IMR-90 (cell line): ENCODE results near the gene DPP8. TPM values are rescaled to one million over a fixed set of nuclear protein-coding genes. Genes with fewer than 3 reads are reported as not detected.

Experiments used
- ATAC-seq: fragments of 200-7000 bp; cut with Tn5 transposase; 2 replicates; pipeline ENCODE4 v1.9.1; 2020; ENCODE audit warnings: low read depth, mild to moderate bottlenecking, moderate library complexity
- BruUV-seq: library from RNA; stranded (reverse); fragments of 400-500 nt; replicated peaks from 2 replicates; lab custom pipeline; 2021; lab: Mats Ljungman, UMichigan
- CTCF ChIA-PET: fragments of 300-600 bp; formaldehyde crosslinking; extraction: SDS; loops from one replicate; lab custom pipeline; 2021; ENCODE audit warnings: antibody characterized with exemption; lab: Yijun Ruan, JAX
- POLR2A ChIA-PET: fragments of 300-600 bp; sonication (Branson Sonifier 250); formaldehyde crosslinking; loops from one replicate; lab custom pipeline; 2022; ENCODE audit warnings: antibody characterized with exemption; ENCODE audit not compliant: unreplicated experiment; lab: Charles Lee
- DNase-seq: peaks from one replicate; pipeline ENCODE4 v3.0.0; 2013
- H2AFZ ChIP-seq: replicated peaks from 2 replicates; pipeline ENCODE3; 2013; ENCODE audit warnings: low read length, mild to moderate bottlenecking; ENCODE audit not compliant: poor library complexity
- H2AK5ac ChIP-seq: 2 replicates; pipeline ENCODE4 v1.6.1; 2013; ENCODE audit warnings: low read depth, low read length, inconsistent platforms
- H2AK9ac ChIP-seq: replicated peaks from 2 replicates; pipeline ENCODE3; 2013; ENCODE audit warnings: mild to moderate bottlenecking, low read depth, low read length, moderate library complexity; ENCODE audit not compliant: poor library complexity
- H2BK120ac ChIP-seq: 2 replicates; pipeline ENCODE4 v1.6.1; 2013; ENCODE audit warnings: low read depth, low read length, inconsistent platforms
- H2BK15ac ChIP-seq: 3 replicates; pipeline ENCODE4 v1.6.1; 2013; ENCODE audit warnings: low read depth, low read length, inconsistent platforms
- H2BK20ac ChIP-seq: 2 replicates; pipeline ENCODE4 v1.6.1; 2013; ENCODE audit warnings: low read depth, mild to moderate bottlenecking, inconsistent platforms, low read length, moderate library complexity
- H2BK5ac ChIP-seq: 2 replicates; pipeline ENCODE4 v1.6.1; 2013; ENCODE audit warnings: mild to moderate bottlenecking, low read depth, low read length, inconsistent platforms; ENCODE audit not compliant: poor library complexity, severe bottlenecking
- H3K14ac ChIP-seq: replicated peaks from 2 replicates; pipeline ENCODE4 v1.6.1; 2013; ENCODE audit warnings: low read depth, low read length, inconsistent platforms
- H3K18ac ChIP-seq: 2 replicates; pipeline ENCODE4 v1.6.1; 2013; ENCODE audit warnings: low read depth, low read length, control low read depth
- H3K23ac ChIP-seq: 2 replicates; pipeline ENCODE4 v1.6.1; 2013; ENCODE audit warnings: low read depth, low read length, inconsistent platforms
- H3K27ac ChIP-seq: 2 replicates; pipeline ENCODE4 v1.5.1; 2013; ENCODE audit warnings: mild to moderate bottlenecking, control low read depth, low read length; ENCODE audit not compliant: insufficient read depth
- H3K27me3 ChIP-seq: 2 replicates; pipeline ENCODE4 v1.6.1; 2013; ENCODE audit warnings: low read length; ENCODE audit not compliant: control insufficient read depth, insufficient read depth
- H3K36me3 ChIP-seq: 2 replicates; pipeline ENCODE4 v1.6.1; 2013; ENCODE audit warnings: low read length, mixed read lengths; ENCODE audit not compliant: control insufficient read depth, insufficient read depth
- H3K4ac ChIP-seq: 2 replicates; pipeline ENCODE4 v1.6.1; 2013; ENCODE audit warnings: low read depth, low read length, inconsistent platforms
- H3K4me1 ChIP-seq: 2 replicates; pipeline ENCODE4 v1.6.1; 2013; ENCODE audit warnings: low read length, mixed read lengths; ENCODE audit not compliant: control insufficient read depth, insufficient read depth
- H3K4me2 ChIP-seq: 2 replicates; pipeline ENCODE4 v1.6.1; 2013; ENCODE audit warnings: low read depth, mild to moderate bottlenecking, control low read depth, low read length, moderate library complexity
- H3K4me3 ChIP-seq: 2 replicates; pipeline ENCODE4 v1.5.1; 2013; ENCODE audit warnings: low read depth, mild to moderate bottlenecking, control low read depth, low read length, moderate library complexity; ENCODE audit not compliant: insufficient read depth
- H3K56ac ChIP-seq: 2 replicates; pipeline ENCODE4 v1.6.1; 2013; ENCODE audit warnings: low read length, inconsistent platforms; ENCODE audit not compliant: insufficient read depth; ENCODE audit errors: extremely low read depth
- H3K79me1 ChIP-seq, 2 experiments: 2 replicates each; pipeline ENCODE4 v1.6.1; 2013; ENCODE audit warnings: low read length in 2 of 2, inconsistent platforms in 1 of 2, low read depth in 1 of 2
- H3K9ac ChIP-seq: 2 replicates; pipeline ENCODE4 v1.6.1; 2013; ENCODE audit warnings: low read depth, low read length, control low read depth
- H3K9me1 ChIP-seq: 2 replicates; pipeline ENCODE4 v1.6.1; 2013; ENCODE audit warnings: low read length, inconsistent platforms; ENCODE audit not compliant: insufficient read depth
- H3K9me3 ChIP-seq: 2 replicates; pipeline ENCODE4 v1.6.1; 2013; ENCODE audit warnings: low read length; ENCODE audit not compliant: control insufficient read depth, insufficient read depth
- H4K20me1 ChIP-seq: 2 replicates; pipeline ENCODE4 v1.6.1; 2013; ENCODE audit warnings: low read length, inconsistent platforms; ENCODE audit not compliant: insufficient read depth
- H4K5ac ChIP-seq: 2 replicates; pipeline ENCODE4 v1.6.1; 2013; ENCODE audit warnings: mild to moderate bottlenecking, low read depth, low read length, control low read depth
- H4K8ac ChIP-seq, 2 experiments: 2 replicates each; pipeline ENCODE4 v1.6.1; 2013; ENCODE audit warnings: low read depth in 2 of 2, low read length in 2 of 2, control low read depth in 1 of 2, inconsistent platforms in 1 of 2
- H4K91ac ChIP-seq: 2 replicates; pipeline ENCODE4 v1.6.1; 2013; ENCODE audit warnings: low read depth, low read length, inconsistent platforms; ENCODE audit not compliant: insufficient read depth
- BHLHE40 ChIP-seq: fragments of 150-350 bp; IDR thresholded peaks from 2 replicates; pipeline ENCODE4 v1.6.1; 2016; ENCODE audit warnings: mild to moderate bottlenecking, low read depth, low read length
- ELK1 ChIP-seq: fragments of 150-350 bp; IDR thresholded peaks from 2 replicates; pipeline ENCODE4 v1.6.1; 2016; ENCODE audit warnings: low read depth, mild to moderate bottlenecking, low read length, moderate library complexity, borderline replicate concordance
- RAD21 ChIP-seq: IDR thresholded peaks from 2 replicates; pipeline ENCODE4 v1.6.1; 2012; ENCODE audit warnings: low read length, improper control_type of control experiment
- RFX5 ChIP-seq: IDR thresholded peaks from 2 replicates; pipeline ENCODE4 v1.8.0; 2012; ENCODE audit warnings: low read depth, mild to moderate bottlenecking, low read length, moderate library complexity
- WGBS, 2 experiments: methylation state at CpG; one replicate each; pipeline versions ENCODE4 v1.1.5 to v1.1.7; 2013; ENCODE audit warnings: missing lambda C conversion rate in 2 of 2; ENCODE audit not compliant: insufficient read length in 1 of 2; ENCODE audit errors: extremely low coverage in 2 of 2; 5-methylcytosine and 5-hydroxymethylcytosine counted together
- dilution Hi-C: fragments of 300-500 bp; cut with HindIII; formaldehyde crosslinking; loops from one replicate; pipeline ENCODE4 v1.14.3; 2018; ENCODE audit warnings: low sequenced_read_pairs; ENCODE audit not compliant: unreplicated experiment
- in situ Hi-C: fragments of 300-500 bp; cut with MboI; formaldehyde crosslinking; loops from 3 replicates; pipeline ENCODE4 v1.14.3; 2019; ENCODE audit warnings: low sequenced_read_pairs, inconsistent platforms, mixed read lengths
- intact Hi-C: fragments of 100-400 bp; cut with micrococcal nuclease; formaldehyde crosslinking; loops from 2 replicates; pipeline ENCODE4 v1.10.0; 2022
- polyA plus RNA-seq, 3 experiments: library from polyadenylated mRNA; depleted of rRNA; stranded (reverse); fragments of >200 nt; gene quantifications; 2 replicates each; pipeline ENCODE4 v1.2.3, GENCODE V29; 2012; ENCODE audit warnings: low replicate concordance in 1 of 3
- total RNA-seq: library from RNA; depleted of rRNA; stranded (reverse); fragments of >200 nt; gene quantifications from 2 replicates; pipeline ENCODE4 v1.2.3, GENCODE V29; 2012

Gene DPP8
- total and polyA plus RNA-seq, 2 of the 4 experiments (the other 2 are of a cell fraction), result 10.7 to 29.4 TPM

- ATAC-seq (no peak), DNase-seq (no peak)
- Histone ChIP-seq H2AFZ (no peak overlapping the region), H3K4me1 (peaks cover 16% of the 10 kb centered on the region), H4K20me1 (no peaks in the 10 kb centered on the region), H3K9ac (no peak overlapping the region), H3K18ac (no peak overlapping the region), H4K8ac (0 out of 4 replicates have a peak overlapping the region, but pooled peaks of 1 of the 2 experiments have one; percentile 17), H2BK5ac (no peak overlapping the region), H2AK9ac (no peak overlapping the region), H2AK5ac (no peak overlapping the region), H2BK15ac (no peak overlapping the region), H4K5ac (no peak overlapping the region), H3K79me1 (peaks cover 0 to 11% of the 10 kb centered on the region in 2 experiments; a peak in 1 of 4 replicates), H3K27me3 (peaks cover 2% of the 10 kb centered on the region; the same call in 1 of the 2 replicates), H3K9me1 (peaks cover 9% of the 10 kb centered on the region), H3K14ac (no peak overlapping the region), H3K4me2 (no peak overlapping the region), H3K23ac (0 out of 2 replicates have a peak overlapping the region, but pooled peaks have one; percentile 12), H3K4me3 (no peak overlapping the region), H3K4ac (no peak overlapping the region), H4K91ac (no peak overlapping the region), H3K36me3 (no peaks in the 10 kb centered on the region), H3K27ac (no peak overlapping the region), H3K56ac (no peak overlapping the region), H2BK120ac (no peak overlapping the region), H3K9me3 (no peaks in the 10 kb centered on the region), H2BK20ac (no peak overlapping the region)
- intact Hi-C loops, result no loop called here
- in situ Hi-C loops, result no loop called here
- ChIA-PET CTCF (interaction anchor here (1.1 kb wide), 1 partner anchor 9 kb away, joined by 3 read pairs; the partner anchor contains the start of gene IGDCC4), POLR2A (no interaction called here)
- no TSS peak for BruUV-seq
- dilution Hi-C loops, result no loop called here
- TF ChIP-seq BHLHE40, result no peak
- no peak for TF ChIP-seq RFX5
- TF ChIP-seq RAD21, result no peak
- TF ChIP-seq ELK1, result no peak
- 85% methylated on average over 4 of the region's 6 CpGs; no CpG with 5 or more reads in 1 of the 2 experiments for WGBS, 2 experiments
Observed at GRCh38 chr15:65413760-65414144, 103.7 kb downstream of the DPP8 start.
